ENCODE data around the gene CNNM2.

Gene CNNM2

GRCh38 chr10:103086261-103086660, 168.2 kb downstream of the CNNM2 start:
- DNase-seq (ENCODE audit: low read depth): no peak
- TF ChIP-seq CTCF (conservative IDR thresholded peaks at IDR 0.05; ENCODE audit: low read depth, low read length): no peak

GRCh38 chr10:103086799-103087198, 168.7 kb downstream of the CNNM2 start:
- peak; percentile 12 for TF ChIP-seq CTCF (conservative IDR thresholded peaks at IDR 0.05; ENCODE audit: low read depth, low read length)
- H3K4me3 ChIP-seq (ENCODE audit: low read length): no peak overlapping the region
- no peak for DNase-seq (ENCODE audit: low read depth)

More at GRCh38 chr10:103086261-103086660, 168.2 kb downstream of the CNNM2 start:
- no peak overlapping the region for H3K4me3 ChIP-seq (ENCODE audit: low read length)

GRCh38 chr10:103089493-103089892, 171.4 kb downstream of the CNNM2 start:
- no peak for DNase-seq (ENCODE audit: low read depth)
- no peak for TF ChIP-seq CTCF (conservative IDR thresholded peaks at IDR 0.05; ENCODE audit: low read depth, low read length)
- no peak overlapping the region for H3K4me3 ChIP-seq (ENCODE audit: low read length)

- TF ChIP-seq CTCF (conservative IDR thresholded peaks at IDR 0.05; ENCODE audit: low read depth, low read length): no peak
- H3K4me3 ChIP-seq (ENCODE audit: low read length): no peak overlapping the region
- DNase-seq (ENCODE audit: low read depth): no peak
These were observed 172.8 kb downstream of the CNNM2 start for GRCh38 chr10:103090911-103091310.

GRCh38 chr10:103095005-103095404, 176.9 kb downstream of the CNNM2 start:
- H3K4me3 ChIP-seq (ENCODE audit: low read length): no peak overlapping the region
- DNase-seq (ENCODE audit: low read depth): no peak
- no peak for TF ChIP-seq CTCF (conservative IDR thresholded peaks at IDR 0.05; ENCODE audit: low read depth, low read length)

GRCh38 chr10:103096130-103096529, 178.0 kb downstream of the CNNM2 start:
- no peak overlapping the region for H3K4me3 ChIP-seq (ENCODE audit: low read length)
- no peak for DNase-seq (ENCODE audit: low read depth)
- no peak for TF ChIP-seq CTCF (conservative IDR thresholded peaks at IDR 0.05; ENCODE audit: low read depth, low read length)

- TF ChIP-seq CTCF (conservative IDR thresholded peaks at IDR 0.05; ENCODE audit: low read depth, low read length): no peak
- no peak overlapping the region for H3K4me3 ChIP-seq (ENCODE audit: low read length)
- DNase-seq (ENCODE audit: low read depth): no peak
These were observed 180.1 kb downstream of the CNNM2 start for GRCh38 chr10:103098240-103098639.
